Adrenal gland (tissue), 5 donors: ENCODE results near the gene CERK.

Source experiments
- POLR2A ChIP-seq, 2 donors: fragments of 450-650 bp; IDR thresholded peaks; one replicate each; pipeline ENCODE4 v1.6.1; 2017; ENCODE audit warnings: antibody characterized with exemption in 2 of 2, mild to moderate bottlenecking in 2 of 2, moderate library complexity in 1 of 2
- TF ChIP-seq, protein P1 (sequence below), 6 experiments: fragments of 450-650 bp in 4 of 6; fragments of 200-600 bp in 2 of 6; sonication (generic) in 1 of 6; IDR thresholded peaks; 1 replicate in 5 of 6; 2 replicates in 1 of 6; pipeline versions ENCODE4 v1.5.1 to v1.8.0; 2016 to 2021; ENCODE audit warnings: antibody characterized with exemption in 6 of 6, mild to moderate bottlenecking in 2 of 6, moderate library complexity in 1 of 6
- donor health status: DM: no; HTN: no; CAD: no.

DNA sequence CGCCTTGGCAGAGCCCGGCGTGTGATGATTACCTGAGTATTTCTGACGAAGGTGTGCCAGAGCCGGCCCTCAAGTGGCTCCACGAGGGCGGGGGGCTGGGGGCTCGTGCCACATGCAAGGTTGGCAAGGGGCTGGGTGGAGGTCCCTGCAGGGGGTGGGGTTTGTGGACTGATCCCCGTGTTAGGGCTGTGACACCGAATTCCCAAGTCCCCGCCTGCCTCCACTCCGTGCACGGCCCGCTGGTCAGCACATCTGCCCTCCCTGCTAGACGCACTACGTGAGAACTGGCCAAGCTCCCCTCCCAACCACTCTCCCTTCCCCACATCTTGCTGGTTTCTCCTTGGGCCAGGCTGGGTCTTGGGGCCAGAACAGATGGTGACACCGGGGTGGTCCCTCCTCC lies 83.6 kb downstream of the CERK start:
- TF ChIP-seq, protein P1, sequence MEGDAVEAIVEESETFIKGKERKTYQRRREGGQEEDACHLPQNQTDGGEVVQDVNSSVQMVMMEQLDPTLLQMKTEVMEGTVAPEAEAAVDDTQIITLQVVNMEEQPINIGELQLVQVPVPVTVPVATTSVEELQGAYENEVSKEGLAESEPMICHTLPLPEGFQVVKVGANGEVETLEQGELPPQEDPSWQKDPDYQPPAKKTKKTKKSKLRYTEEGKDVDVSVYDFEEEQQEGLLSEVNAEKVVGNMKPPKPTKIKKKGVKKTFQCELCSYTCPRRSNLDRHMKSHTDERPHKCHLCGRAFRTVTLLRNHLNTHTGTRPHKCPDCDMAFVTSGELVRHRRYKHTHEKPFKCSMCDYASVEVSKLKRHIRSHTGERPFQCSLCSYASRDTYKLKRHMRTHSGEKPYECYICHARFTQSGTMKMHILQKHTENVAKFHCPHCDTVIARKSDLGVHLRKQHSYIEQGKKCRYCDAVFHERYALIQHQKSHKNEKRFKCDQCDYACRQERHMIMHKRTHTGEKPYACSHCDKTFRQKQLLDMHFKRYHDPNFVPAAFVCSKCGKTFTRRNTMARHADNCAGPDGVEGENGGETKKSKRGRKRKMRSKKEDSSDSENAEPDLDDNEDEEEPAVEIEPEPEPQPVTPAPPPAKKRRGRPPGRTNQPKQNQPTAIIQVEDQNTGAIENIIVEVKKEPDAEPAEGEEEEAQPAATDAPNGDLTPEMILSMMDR (IDR thresholded peaks at IDR 0.05) = no peak
- TF ChIP-seq POLR2A (IDR thresholded peaks at IDR 0.05) = no peak
